Glutamatergic neuron (in vitro differentiated cells): ENCODE data around the gene SAMD14. TPM values are rescaled to one million over a fixed set of nuclear protein-coding genes. Genes with fewer than 3 reads are reported as not detected.

ENCODE experiments used
- DNase-seq: peaks from one replicate; pipeline ENCODE4 v3.0.0; 2022
- H3K27ac Mint-ChIP-seq: one replicate; pipeline ENCODE4 v1.8.0; 2020; ENCODE audit warnings: mild to moderate bottlenecking, mixed read lengths, inconsistent platforms; ENCODE audit not compliant: unreplicated experiment
- H3K27me3 Mint-ChIP-seq: one replicate; pipeline ENCODE4 v1.8.0; 2020; ENCODE audit warnings: mild to moderate bottlenecking, moderate library complexity, mixed read lengths, inconsistent platforms; ENCODE audit not compliant: unreplicated experiment
- H3K36me3 Mint-ChIP-seq: one replicate; pipeline ENCODE4 v1.8.0; 2020; ENCODE audit warnings: mild to moderate bottlenecking, mixed read lengths, inconsistent platforms; ENCODE audit not compliant: unreplicated experiment
- H3K4me1 Mint-ChIP-seq: one replicate; pipeline ENCODE4 v1.8.0; 2020; ENCODE audit warnings: mild to moderate bottlenecking, low read depth, mixed read lengths, inconsistent platforms; ENCODE audit not compliant: unreplicated experiment
- H3K4me3 Mint-ChIP-seq: one replicate; pipeline ENCODE4 v1.8.0; 2020; ENCODE audit warnings: mild to moderate bottlenecking, mixed read lengths, inconsistent platforms; ENCODE audit not compliant: unreplicated experiment
- H3K9me3 Mint-ChIP-seq: one replicate; pipeline ENCODE4 v1.8.0; 2020; ENCODE audit warnings: mild to moderate bottlenecking, moderate library complexity, mixed read lengths, inconsistent platforms; ENCODE audit not compliant: unreplicated experiment
- CTCF ChIP-seq: fragments of 200-600 bp; sonication (generic); IDR thresholded peaks from one replicate; pipeline ENCODE4 v1.5.0; 2021; ENCODE audit not compliant: partially characterized antibody, unreplicated experiment
- total RNA-seq: library from RNA; stranded (reverse); fragmentation: NEBNext Ultra II Directional; extraction: Animal tissue kit (Norgen Biotek cat#: 25700); gene quantifications from one replicate; pipeline ENCODE4 v1.2.1, GENCODE V29; 2021; ENCODE audit not compliant: unreplicated experiment

SAMD14 gene
- total RNA-seq, 1 donor from 2014 or later, result 95.0 TPM

GRCh38 chr17:50097926-50098325 is 32.0 kb downstream of the SAMD14 start:
- Mint-ChIP-seq H3K9me3 (peaks cover 14% of the 10 kb centered on the region), H3K36me3 (no peaks in the 10 kb centered on the region), H3K4me3 (no peak overlapping the region), H3K4me1 (peaks cover 34% of the 10 kb centered on the region), H3K27ac (no peak overlapping the region), H3K27me3 (peaks cover 13% of the 10 kb centered on the region)
- TF ChIP-seq CTCF, result no peak
- DNase-seq, result no peak

GRCh38 chr17:50097455-50097854 is 32.5 kb downstream of the SAMD14 start:
- no peak for DNase-seq
- peaks cover 12% of the 10 kb centered on the region for H3K9me3 Mint-ChIP-seq
- peaks cover 31% of the 10 kb centered on the region for H3K4me1 Mint-ChIP-seq
- no peak for TF ChIP-seq CTCF
- H3K4me3 Mint-ChIP-seq, result no peak overlapping the region
- H3K36me3 Mint-ChIP-seq, result no peaks in the 10 kb centered on the region
- H3K27me3 Mint-ChIP-seq, result peaks cover 13% of the 10 kb centered on the region
- H3K27ac Mint-ChIP-seq, result no peak overlapping the region

- Mint-ChIP-seq H3K27ac (no peak overlapping the region), H3K36me3 (no peaks in the 10 kb centered on the region), H3K4me1 (peaks cover 29% of the 10 kb centered on the region), H3K9me3 (peaks cover 14% of the 10 kb centered on the region), H3K27me3 (peaks cover 13% of the 10 kb centered on the region), H3K4me3 (no peak overlapping the region)
- peak; percentile 2 for DNase-seq
- TF ChIP-seq CTCF, result no peak
These were observed 33.2 kb downstream of the SAMD14 start for GRCh38 chr17:50096758-50097157.

- peaks cover 13% of the 10 kb centered on the region for H3K9me3 Mint-ChIP-seq
- H3K36me3 Mint-ChIP-seq, result no peaks in the 10 kb centered on the region
- TF ChIP-seq CTCF, result no peak
- H3K4me3 Mint-ChIP-seq, result peak overlapping the region; percentile 98
- DNase-seq, result no peak
- H3K4me1 Mint-ChIP-seq, result peaks cover 23% of the 10 kb centered on the region
- H3K27me3 Mint-ChIP-seq, result peaks cover 13% of the 10 kb centered on the region
- H3K27ac Mint-ChIP-seq, result no peak overlapping the region
These were observed 33.9 kb downstream of the SAMD14 start for GRCh38 chr17:50096092-50096491.

- no peak for TF ChIP-seq CTCF
- Mint-ChIP-seq H3K36me3 (no peaks in the 10 kb centered on the region), H3K9me3 (peaks cover 9% of the 10 kb centered on the region), H3K27me3 (peaks cover 13% of the 10 kb centered on the region), H3K4me3 (peak overlapping the region; percentile 98), H3K27ac (peak overlapping the region; percentile 85), H3K4me1 (peaks cover 19% of the 10 kb centered on the region)
- DNase-seq, result peak; percentile 16
These were observed 34.3 kb downstream of the SAMD14 start for GRCh38 chr17:50095626-50096037.
